Measurements from ENCODE around the gene FILIP1. TPM values are rescaled to one million over a fixed set of nuclear protein-coding genes. Genes with fewer than 3 reads are reported as not detected.

The FILIP1 gene
- polyA plus RNA-seq, 3 donors = not detected

DNA sequence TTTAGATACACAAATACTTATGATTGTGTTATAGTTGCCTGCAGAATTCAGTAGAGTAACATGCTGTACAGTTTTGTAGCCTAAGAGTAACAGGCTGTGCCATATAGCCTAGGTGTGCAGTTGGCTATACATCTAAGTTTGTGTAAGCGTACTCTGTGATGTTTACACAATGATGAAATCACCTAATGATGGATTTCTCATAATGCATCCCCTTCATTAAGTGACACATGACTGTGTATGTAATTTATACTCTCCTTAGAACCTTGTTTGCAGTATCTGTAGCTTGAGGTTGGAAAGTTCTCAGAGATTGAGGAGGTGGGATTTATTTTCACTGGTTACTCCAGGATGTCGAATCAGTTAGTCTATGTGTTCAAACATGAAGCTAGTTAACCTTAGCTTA, 142.0 kb downstream of the FILIP1 start:
- H2AFZ ChIP-seq (ENCODE audit: insufficient read depth, low read depth, low read length, poor library complexity, severe bottlenecking) = no peak overlapping the region
- H3K36me3 ChIP-seq (replicated peaks in 1 of 2; ENCODE audit: control insufficient read depth in 1 of 2, insufficient read depth in 2 of 2, low read length in 2 of 2) = no peaks in the 10 kb centered on the region
- no peaks in the 10 kb centered on the region for H4K20me1 ChIP-seq (ENCODE audit: insufficient read depth, low read length)
- no CpG with 5 or more reads among the region's 2 CpGs for WGBS (ENCODE audit: insufficient coverage)
- H3K9me3 Mint-ChIP-seq = peaks cover 0 to 1% (median 0%) of the 10 kb centered on the region in 7 donors
- no peak overlapping the region for H3K4me2 ChIP-seq (replicated peaks; ENCODE audit: extremely low read depth, low read length, poor library complexity, severe bottlenecking)
- H3K9me3 ChIP-seq (replicated peaks in 1 of 2; ENCODE audit: control insufficient read depth in 1 of 2, insufficient read depth in 1 of 2, low read length in 2 of 2) = no peaks in the 10 kb centered on the region
- no peak for DNase-seq
- intact Hi-C loops (cut with micrococcal nuclease) = no loop called here
- H3K27ac Mint-ChIP-seq = no peak overlapping the region
- TF ChIP-seq, protein P1, sequence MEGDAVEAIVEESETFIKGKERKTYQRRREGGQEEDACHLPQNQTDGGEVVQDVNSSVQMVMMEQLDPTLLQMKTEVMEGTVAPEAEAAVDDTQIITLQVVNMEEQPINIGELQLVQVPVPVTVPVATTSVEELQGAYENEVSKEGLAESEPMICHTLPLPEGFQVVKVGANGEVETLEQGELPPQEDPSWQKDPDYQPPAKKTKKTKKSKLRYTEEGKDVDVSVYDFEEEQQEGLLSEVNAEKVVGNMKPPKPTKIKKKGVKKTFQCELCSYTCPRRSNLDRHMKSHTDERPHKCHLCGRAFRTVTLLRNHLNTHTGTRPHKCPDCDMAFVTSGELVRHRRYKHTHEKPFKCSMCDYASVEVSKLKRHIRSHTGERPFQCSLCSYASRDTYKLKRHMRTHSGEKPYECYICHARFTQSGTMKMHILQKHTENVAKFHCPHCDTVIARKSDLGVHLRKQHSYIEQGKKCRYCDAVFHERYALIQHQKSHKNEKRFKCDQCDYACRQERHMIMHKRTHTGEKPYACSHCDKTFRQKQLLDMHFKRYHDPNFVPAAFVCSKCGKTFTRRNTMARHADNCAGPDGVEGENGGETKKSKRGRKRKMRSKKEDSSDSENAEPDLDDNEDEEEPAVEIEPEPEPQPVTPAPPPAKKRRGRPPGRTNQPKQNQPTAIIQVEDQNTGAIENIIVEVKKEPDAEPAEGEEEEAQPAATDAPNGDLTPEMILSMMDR (IDR thresholded peaks at IDR 0.05) = no peak
- H3K9ac ChIP-seq (ENCODE audit: insufficient read depth, low read length, poor library complexity, severe bottlenecking) = no peak overlapping the region
- no peak overlapping the region for H3K4me3 Mint-ChIP-seq
- no peak overlapping the region for H3K4me3 ChIP-seq (replicated peaks in 1 of 3; ENCODE audit: low read depth in 2 of 3, low read length in 3 of 3)
- peaks cover 32 to 36% of the 10 kb centered on the region in 2 donors for H3K27me3 ChIP-seq (ENCODE audit: control insufficient read depth in 2 of 2, insufficient read depth in 2 of 2, low read length in 2 of 2)
- no peaks in the 10 kb centered on the region for H3K4me1 ChIP-seq (ENCODE audit: control insufficient read depth in 1 of 2, insufficient read depth in 2 of 2, low read length in 2 of 2)
- no peaks in the 10 kb centered on the region for H3K36me3 Mint-ChIP-seq
- H3K4me1 Mint-ChIP-seq = no peaks in the 10 kb centered on the region
- peaks cover 17 to 35% (median 31%) of the 10 kb centered on the region in 3 donors for H3K27me3 Mint-ChIP-seq (ENCODE audit: low read depth in 3 of 3)
- H3K27ac ChIP-seq (ENCODE audit: low read depth in 1 of 2, low read length in 2 of 2) = no peak overlapping the region
- H3K79me2 ChIP-seq (ENCODE audit: insufficient read depth, low read length) = no peaks in the 10 kb centered on the region

DNA sequence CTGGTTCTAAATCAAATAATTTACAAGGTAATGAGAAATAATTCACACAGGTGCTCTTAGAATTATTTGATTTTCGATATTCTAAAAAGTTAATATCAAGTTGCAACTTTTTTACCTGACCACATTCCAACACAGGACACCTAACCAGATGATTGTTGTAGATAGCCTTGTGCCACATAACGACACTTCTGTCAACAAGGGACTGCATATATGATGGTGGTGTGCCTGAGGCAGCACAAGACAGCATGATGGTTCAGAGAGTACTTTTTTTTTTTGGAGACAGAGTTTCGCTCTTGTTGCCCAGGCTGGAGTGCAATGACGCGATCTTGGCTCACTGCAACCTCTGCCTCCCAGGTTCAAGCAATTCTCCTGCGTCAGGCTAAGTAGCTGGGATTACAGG, 142.8 kb downstream of the FILIP1 start:
- no peaks in the 10 kb centered on the region for H3K79me2 ChIP-seq (ENCODE audit: insufficient read depth, low read length)
- no peak overlapping the region for H2AFZ ChIP-seq (ENCODE audit: insufficient read depth, low read depth, low read length, poor library complexity, severe bottlenecking)
- DNase-seq = no peak
- no peak overlapping the region for H3K4me3 Mint-ChIP-seq
- no peak overlapping the region for H3K27ac Mint-ChIP-seq
- TF ChIP-seq, protein P1 (IDR thresholded peaks at IDR 0.05) = no peak
- H3K36me3 ChIP-seq (replicated peaks in 1 of 2; ENCODE audit: control insufficient read depth in 1 of 2, insufficient read depth in 2 of 2, low read length in 2 of 2) = no peaks in the 10 kb centered on the region
- H3K9me3 ChIP-seq (replicated peaks in 1 of 2; ENCODE audit: control insufficient read depth in 1 of 2, insufficient read depth in 1 of 2, low read length in 2 of 2) = no peaks in the 10 kb centered on the region
- H3K4me3 ChIP-seq (replicated peaks in 1 of 3; ENCODE audit: low read depth in 2 of 3, low read length in 3 of 3) = no peak overlapping the region
- 91% methylated on average over 5 of the region's 6 CpGs for WGBS (ENCODE audit: insufficient coverage)
- H3K27me3 Mint-ChIP-seq (ENCODE audit: low read depth in 3 of 3) = peaks cover 17 to 35% (median 31%) of the 10 kb centered on the region in 3 donors
- intact Hi-C loops (cut with micrococcal nuclease) = no loop called here
- peaks cover 0 to 1% (median 0%) of the 10 kb centered on the region in 7 donors for H3K9me3 Mint-ChIP-seq
- no peak overlapping the region for H3K4me2 ChIP-seq (replicated peaks; ENCODE audit: extremely low read depth, low read length, poor library complexity, severe bottlenecking)
- H3K27me3 ChIP-seq (ENCODE audit: control insufficient read depth in 2 of 2, insufficient read depth in 2 of 2, low read length in 2 of 2) = peaks cover 34 to 36% of the 10 kb centered on the region in 2 donors
- H3K36me3 Mint-ChIP-seq = no peaks in the 10 kb centered on the region
- no peaks in the 10 kb centered on the region for H4K20me1 ChIP-seq (ENCODE audit: insufficient read depth, low read length)
- no peaks in the 10 kb centered on the region for H3K4me1 Mint-ChIP-seq
- no peak overlapping the region for H3K27ac ChIP-seq (ENCODE audit: low read depth in 1 of 2, low read length in 2 of 2)
- H3K9ac ChIP-seq (ENCODE audit: insufficient read depth, low read length, poor library complexity, severe bottlenecking) = no peak overlapping the region
- H3K4me1 ChIP-seq (ENCODE audit: control insufficient read depth in 1 of 2, insufficient read depth in 2 of 2, low read length in 2 of 2) = no peaks in the 10 kb centered on the region
